Spleen (tissue), 7 donors: ENCODE measurements around the gene NTRK2.

Experiments used
- CTCF ChIP-seq, 11 experiments: fragments of 200-600 bp in 7 of 11; fragments of 450-650 bp in 4 of 11; sonication (generic) in 4 of 11; IDR thresholded peaks in 8 of 11; conservative IDR thresholded peaks in 3 of 11; 1 replicate in 7 of 11; 2 replicates in 4 of 11; pipeline versions ENCODE4 v1.4.0 to v1.8.0; 2016 to 2021; ENCODE audit warnings: antibody characterized with exemption in 11 of 11, inconsistent platforms in 4 of 11, mild to moderate bottlenecking in 1 of 11
- POLR2A ChIP-seq, 3 donors: fragments of 450-650 bp; IDR thresholded peaks; one replicate each; pipeline ENCODE4 v1.5.1; 2017; ENCODE audit warnings: antibody characterized with exemption in 3 of 3, mild to moderate bottlenecking in 1 of 3
- POLR2AphosphoS5 ChIP-seq, 3 donors: sonication (generic); formaldehyde crosslinking; IDR thresholded peaks; one replicate each; pipeline ENCODE4 v1.5.1; 2017; ENCODE audit warnings: antibody characterized with exemption in 3 of 3
- donor health status: DM: no; HTN: no; CAD: no; lungs with moderate emphysema.
- donor health status: DM: no; HTN: no; CAD: no.
- donor health status: DM: no; HTN: no; CAD: no.

GRCh38 chr9:84808416-84808815 lies 138.9 kb downstream of the NTRK2 start:
- TF ChIP-seq CTCF (IDR thresholded peaks at IDR 0.05 in 8 of 11, conservative IDR thresholded peaks at IDR 0.05 in 3 of 11) (no peak), POLR2A (IDR thresholded peaks at IDR 0.05) (no peak), POLR2AphosphoS5 (IDR thresholded peaks at IDR 0.05) (no peak)
